Duodenal mucosa (tissue), 2 donors: ENCODE data around the gene TAF4B.

Experiments used
- H3K27ac ChIP-seq: one replicate; pipeline ENCODE4 v1.7.0; 2013; ENCODE audit warnings: low read depth, low read length
- H3K27me3 ChIP-seq, 2 donors: one replicate each; pipeline ENCODE4 v1.7.0; 2013; ENCODE audit warnings: low read length in 2 of 2, control low read depth in 1 of 2; ENCODE audit not compliant: insufficient read depth in 2 of 2, control insufficient read depth in 1 of 2
- H3K36me3 ChIP-seq, 2 donors: one replicate each; pipeline ENCODE4 v1.7.0; 2013; ENCODE audit warnings: low read length in 2 of 2, control low read depth in 1 of 2; ENCODE audit not compliant: insufficient read depth in 2 of 2, control insufficient read depth in 1 of 2
- H3K4me1 ChIP-seq, 2 donors: one replicate each; pipeline ENCODE4 v1.7.0; 2013; ENCODE audit warnings: low read length in 2 of 2, control low read depth in 1 of 2; ENCODE audit not compliant: insufficient read depth in 2 of 2, control insufficient read depth in 1 of 2
- H3K4me3 ChIP-seq, 2 donors: one replicate each; pipeline ENCODE4 v1.7.0; 2013; ENCODE audit warnings: low read length in 2 of 2, low read depth in 1 of 2
- H3K9ac ChIP-seq, 2 donors: one replicate each; pipeline ENCODE4 v1.7.0; 2013; ENCODE audit warnings: low read length in 2 of 2, low read depth in 1 of 2
- H3K9me3 ChIP-seq, 2 donors: one replicate each; pipeline ENCODE4 v1.7.0; 2013; ENCODE audit warnings: low read length in 2 of 2, control low read depth in 1 of 2; ENCODE audit not compliant: control insufficient read depth in 1 of 2

Gene TAF4B

DNA sequence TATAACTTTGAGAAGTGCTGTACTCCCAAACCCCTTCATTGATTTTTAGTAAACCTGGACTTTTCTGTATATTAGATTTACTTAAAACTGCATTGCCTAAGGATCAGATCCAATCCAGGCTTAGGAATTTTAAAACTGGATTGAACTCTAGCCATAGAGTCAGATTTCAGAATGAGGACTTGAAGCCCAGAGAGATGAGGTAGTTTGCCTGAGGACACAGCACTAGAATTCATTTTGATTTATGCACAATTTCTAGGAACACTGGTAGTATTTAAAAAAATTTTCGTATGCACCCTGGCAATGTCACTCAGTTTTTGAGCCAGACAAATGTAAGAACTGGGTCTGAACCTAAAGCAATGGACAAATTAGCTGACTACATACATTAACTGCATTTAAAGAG, 177.2 kb downstream of the TAF4B start:
- H3K9me3 ChIP-seq, result no peaks in the 10 kb centered on the region
- no peak overlapping the region for H3K9ac ChIP-seq
- H3K36me3 ChIP-seq, result no peaks in the 10 kb centered on the region
- H3K4me1 ChIP-seq, result no peaks in the 10 kb centered on the region
- no peaks in the 10 kb centered on the region for H3K27me3 ChIP-seq
- H3K4me3 ChIP-seq, result no peak overlapping the region
- no peak overlapping the region for H3K27ac ChIP-seq

GRCh38 chr18:26405190-26405801, 179.1 kb downstream of the TAF4B start:
- Histone ChIP-seq H3K27ac (no peak overlapping the region), H3K9ac (no peak overlapping the region), H3K4me3 (no peak overlapping the region), H3K9me3 (no peaks in the 10 kb centered on the region), H3K27me3 (no peaks in the 10 kb centered on the region), H3K36me3 (no peaks in the 10 kb centered on the region), H3K4me1 (no peaks in the 10 kb centered on the region)

- no peaks in the 10 kb centered on the region for H3K9me3 ChIP-seq
- no peaks in the 10 kb centered on the region for H3K36me3 ChIP-seq
- no peak overlapping the region for H3K4me3 ChIP-seq
- H3K9ac ChIP-seq, result no peak overlapping the region
- no peaks in the 10 kb centered on the region for H3K27me3 ChIP-seq
- H3K4me1 ChIP-seq, result no peaks in the 10 kb centered on the region
- H3K27ac ChIP-seq, result no peak overlapping the region
Observed at GRCh38 chr18:26406324-26406723, 180.1 kb downstream of the TAF4B start.

DNA sequence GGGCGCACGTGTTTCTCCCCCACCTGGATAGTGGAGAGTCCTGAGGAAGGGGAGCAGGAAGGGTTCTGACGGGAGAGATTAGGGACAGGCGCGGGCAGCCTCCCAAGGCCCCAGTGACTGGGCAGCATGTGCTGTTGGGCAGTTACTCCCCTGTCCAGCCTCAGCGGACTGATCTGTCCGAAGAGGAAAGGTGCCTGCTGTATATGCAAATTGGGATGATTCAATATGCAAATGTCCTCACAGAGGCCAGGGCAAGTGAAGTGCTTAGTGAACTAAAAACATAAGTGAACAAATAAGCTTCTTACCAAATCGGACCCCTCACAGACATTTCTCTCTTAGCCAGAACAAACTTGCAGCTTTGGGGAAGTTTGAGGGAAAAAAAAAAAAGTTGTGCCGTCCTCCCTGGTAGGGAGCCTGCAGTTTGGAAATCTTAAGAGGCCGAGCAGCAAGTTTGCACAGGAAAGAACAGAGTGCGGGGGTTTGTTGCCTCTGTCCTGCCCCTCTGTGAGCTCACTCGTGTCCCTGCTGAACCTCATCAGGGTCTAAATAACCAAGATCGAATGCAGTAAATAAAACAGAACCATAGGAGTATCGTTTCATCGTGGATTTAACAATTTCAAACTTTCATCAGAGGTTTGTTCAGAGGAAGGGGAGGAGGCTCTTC, 180.7 kb downstream of the TAF4B start:
- H3K9ac ChIP-seq, result no peak overlapping the region
- H3K4me1 ChIP-seq, result no peaks in the 10 kb centered on the region
- H3K9me3 ChIP-seq, result no peaks in the 10 kb centered on the region
- no peak overlapping the region for H3K27ac ChIP-seq
- no peak overlapping the region for H3K4me3 ChIP-seq
- H3K36me3 ChIP-seq, result no peaks in the 10 kb centered on the region
- no peaks in the 10 kb centered on the region for H3K27me3 ChIP-seq

- Histone ChIP-seq H3K9me3 (no peaks in the 10 kb centered on the region), H3K36me3 (no peaks in the 10 kb centered on the region), H3K9ac (no peak overlapping the region), H3K27ac (no peak overlapping the region), H3K4me1 (no peaks in the 10 kb centered on the region), H3K4me3 (no peak overlapping the region), H3K27me3 (no peaks in the 10 kb centered on the region)
Observed at GRCh38 chr18:26407736-26408601, 181.7 kb downstream of the TAF4B start.

- no peak overlapping the region for H3K9ac ChIP-seq
- no peak overlapping the region for H3K27ac ChIP-seq
- no peaks in the 10 kb centered on the region for H3K4me1 ChIP-seq
- no peaks in the 10 kb centered on the region for H3K27me3 ChIP-seq
- no peaks in the 10 kb centered on the region for H3K36me3 ChIP-seq
- H3K9me3 ChIP-seq, result no peaks in the 10 kb centered on the region
- no peak overlapping the region for H3K4me3 ChIP-seq
Observed at GRCh38 chr18:26409091-26409490, 182.8 kb downstream of the TAF4B start.

DNA sequence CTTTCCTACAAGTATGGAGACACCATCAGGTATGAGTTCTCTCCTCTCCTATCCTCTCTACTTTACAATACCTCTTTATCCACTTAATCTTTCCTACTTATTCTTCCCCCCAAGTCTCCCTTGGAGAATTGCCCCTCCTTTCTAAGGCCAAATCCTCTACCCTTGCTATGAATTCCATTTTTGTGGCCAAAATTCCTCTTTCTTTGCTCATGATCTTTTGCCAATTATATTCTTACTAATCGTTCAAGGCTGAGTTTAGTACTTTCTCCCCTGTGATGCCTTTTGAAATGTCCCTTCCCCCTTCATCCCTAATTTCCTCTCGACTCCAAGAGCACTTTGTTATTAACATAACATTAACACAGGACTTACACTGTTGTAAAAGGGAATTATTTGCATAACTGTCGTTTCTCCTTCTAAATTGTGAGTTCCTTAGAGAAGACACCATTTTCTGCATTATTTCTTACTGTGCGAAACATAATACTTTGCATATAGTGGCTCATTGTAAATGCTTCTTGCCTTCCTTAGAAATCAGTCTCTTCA, 188.7 kb downstream of the TAF4B start:
- H3K4me1 ChIP-seq, result no peaks in the 10 kb centered on the region
- no peak overlapping the region for H3K27ac ChIP-seq
- H3K36me3 ChIP-seq, result no peaks in the 10 kb centered on the region
- no peak overlapping the region for H3K4me3 ChIP-seq
- no peaks in the 10 kb centered on the region for H3K27me3 ChIP-seq
- no peaks in the 10 kb centered on the region for H3K9me3 ChIP-seq
- no peak overlapping the region for H3K9ac ChIP-seq

DNA sequence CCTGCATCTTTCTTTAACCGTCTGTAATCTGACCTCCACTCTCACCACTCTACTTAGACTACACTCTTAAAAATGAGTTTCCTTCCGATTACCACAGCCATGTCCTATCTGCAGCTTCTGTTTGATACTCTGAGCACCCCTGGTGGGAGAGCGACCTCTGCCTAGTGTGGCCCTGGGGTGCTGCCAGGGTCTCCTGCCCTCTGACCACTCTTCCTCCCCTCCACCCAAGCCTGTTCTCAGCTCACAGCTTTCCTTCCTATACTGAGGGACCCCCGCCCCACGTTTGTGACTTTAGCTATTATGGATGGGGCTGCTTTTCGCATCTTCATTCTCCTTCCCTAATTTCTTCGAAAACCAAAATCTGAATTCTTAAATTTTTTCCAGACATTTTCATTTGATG, 189.4 kb downstream of the TAF4B start:
- Histone ChIP-seq H3K27me3 (no peaks in the 10 kb centered on the region), H3K4me3 (no peak overlapping the region)

DNA sequence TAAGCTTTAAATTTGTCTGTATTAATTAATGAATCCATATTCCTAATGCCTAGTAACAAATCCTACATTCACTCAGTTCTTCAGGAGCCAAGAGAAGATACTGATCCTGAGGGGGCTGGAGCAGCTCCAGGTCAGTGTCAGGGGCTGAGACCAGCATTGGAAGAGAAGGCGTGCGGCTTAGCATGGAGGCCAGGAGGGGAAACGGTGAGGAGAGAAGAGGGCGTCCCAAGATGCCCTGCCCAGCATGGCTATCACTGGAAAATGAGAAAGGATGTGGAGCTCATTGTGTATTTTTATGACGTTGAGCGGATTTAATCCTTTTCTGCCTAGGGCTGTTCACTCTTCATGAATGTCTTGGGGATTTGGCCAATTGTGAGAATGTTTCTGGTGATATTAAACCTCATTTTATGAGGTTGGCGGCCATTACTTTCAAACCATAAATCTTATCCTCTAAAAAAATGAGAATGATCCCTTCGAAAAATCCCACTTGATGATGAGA, 190.5 kb downstream of the TAF4B start:
- no peaks in the 10 kb centered on the region for H3K9me3 ChIP-seq
- H3K36me3 ChIP-seq, result no peaks in the 10 kb centered on the region
- no peak overlapping the region for H3K27ac ChIP-seq
- no peaks in the 10 kb centered on the region for H3K27me3 ChIP-seq
- H3K9ac ChIP-seq, result no peak overlapping the region
- no peak overlapping the region for H3K4me3 ChIP-seq
- H3K4me1 ChIP-seq, result no peaks in the 10 kb centered on the region

More for the DNA sequence above, 189.4 kb downstream of the TAF4B start:
- Histone ChIP-seq H3K4me1 (no peaks in the 10 kb centered on the region), H3K27ac (no peak overlapping the region), H3K9ac (no peak overlapping the region), H3K9me3 (no peaks in the 10 kb centered on the region), H3K36me3 (no peaks in the 10 kb centered on the region)

DNA sequence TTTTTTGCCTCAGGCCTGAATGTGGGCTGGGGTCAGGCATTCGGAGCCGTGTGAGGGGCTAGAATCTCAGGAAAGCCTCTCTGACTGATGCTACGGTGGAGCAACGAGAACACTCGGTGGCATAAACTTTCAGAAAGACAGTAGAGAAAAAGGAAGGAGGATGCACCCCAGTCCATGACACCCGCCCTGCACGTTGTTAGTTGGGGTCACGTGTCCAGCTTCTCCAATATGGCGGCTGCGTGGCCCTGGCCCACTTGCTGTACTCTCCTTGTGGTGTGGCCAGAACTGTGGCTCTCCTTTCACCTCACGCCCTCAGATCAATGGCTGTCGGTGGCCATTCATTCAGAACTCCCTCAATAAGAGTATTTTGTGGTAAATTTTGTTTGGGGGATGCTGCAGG, 190.9 kb downstream of the TAF4B start:
- H3K27me3 ChIP-seq, result no peaks in the 10 kb centered on the region
- no peak overlapping the region for H3K4me3 ChIP-seq
- H3K9me3 ChIP-seq, result no peaks in the 10 kb centered on the region
- no peaks in the 10 kb centered on the region for H3K4me1 ChIP-seq
- H3K27ac ChIP-seq, result no peak overlapping the region
- no peaks in the 10 kb centered on the region for H3K36me3 ChIP-seq
- no peak overlapping the region for H3K9ac ChIP-seq
